HEK293T (cell line): ENCODE data around the gene POMP.

Source experiments
- CTCF ChIA-PET: fragments of 350-600 bp; formaldehyde crosslinking; extraction: SDS; loops from one replicate; lab custom pipeline; 2021; ENCODE audit warnings: antibody characterized with exemption, inconsistent platforms; lab: Yijun Ruan, JAX
- POLR2A ChIA-PET: fragments of 350-600 bp; formaldehyde crosslinking; extraction: SDS; loops from one replicate; lab custom pipeline; 2020; ENCODE audit warnings: antibody characterized with exemption, inconsistent platforms; lab: Yijun Ruan, JAX
- DNase-seq: peaks from one replicate; pipeline ENCODE4 v3.0.0; 2012; ENCODE audit warnings: mixed read lengths; ENCODE audit errors: extremely low spot score
- ARNT ChIP-seq: fragments of 450-650 bp; IDR thresholded peaks from 2 replicates; pipeline ENCODE4 v1.6.1; 2017; ENCODE audit warnings: mild to moderate bottlenecking
- BHLHE40 ChIP-seq: fragments of 450-650 bp; IDR thresholded peaks from 2 replicates; pipeline ENCODE4 v1.6.1; 2016; ENCODE audit warnings: mild to moderate bottlenecking, moderate library complexity, borderline replicate concordance
- CTBP1 ChIP-seq: fragments of 450-650 bp; IDR thresholded peaks from 2 replicates; pipeline ENCODE4 v1.6.1; 2016; ENCODE audit warnings: borderline replicate concordance
- ELF4 ChIP-seq: fragments of 450-650 bp; IDR thresholded peaks from 2 replicates; pipeline ENCODE4 v1.6.1; 2017; ENCODE audit warnings: antibody characterized with exemption
- FOXA1 ChIP-seq: fragments of 450-650 bp; IDR thresholded peaks from 2 replicates; pipeline ENCODE4 v1.6.1; 2016; ENCODE audit warnings: mild to moderate bottlenecking
- FOXK2 ChIP-seq: fragments of 450-650 bp; IDR thresholded peaks from 2 replicates; pipeline ENCODE4 v1.6.1; 2016; ENCODE audit warnings: mild to moderate bottlenecking
- FOXM1 ChIP-seq: fragments of 450-650 bp; IDR thresholded peaks from 2 replicates; pipeline ENCODE4 v1.6.1; 2017; ENCODE audit warnings: mild to moderate bottlenecking, borderline replicate concordance
- HDGF ChIP-seq: fragments of 450-650 bp; IDR thresholded peaks from 2 replicates; pipeline ENCODE4 v1.6.1; 2017; ENCODE audit warnings: antibody characterized with exemption, borderline replicate concordance
- L3MBTL2 ChIP-seq: fragments of 450-650 bp; conservative IDR thresholded peaks from 2 replicates; pipeline ENCODE4 v1.6.1; 2016; ENCODE audit warnings: mild to moderate bottlenecking
- LEF1 ChIP-seq: fragments of 450-650 bp; IDR thresholded peaks from 2 replicates; pipeline ENCODE4 v1.6.1; 2017; ENCODE audit warnings: mild to moderate bottlenecking, borderline replicate concordance
- NFRKB ChIP-seq: fragments of 450-650 bp; IDR thresholded peaks from 2 replicates; pipeline ENCODE4 v1.6.1; 2016; ENCODE audit warnings: mild to moderate bottlenecking, moderate library complexity
- SP1 ChIP-seq: fragments of 450-650 bp; IDR thresholded peaks from 2 replicates; pipeline ENCODE4 v1.6.1; 2017
- SUZ12 ChIP-seq: fragments of 450-650 bp; IDR thresholded peaks from 2 replicates; pipeline ENCODE4 v1.6.1; 2016; ENCODE audit warnings: mild to moderate bottlenecking
- TARDBP ChIP-seq: fragments of 450-650 bp; IDR thresholded peaks from 2 replicates; pipeline ENCODE4 v1.6.1; 2016
- ZNF384 ChIP-seq: fragments of 450-650 bp; IDR thresholded peaks from 2 replicates; pipeline ENCODE4 v1.6.1; 2016
- TF ChIP-seq, protein P1 (sequence below): fragments of 450-650 bp; IDR thresholded peaks from 2 replicates; pipeline ENCODE4 v1.6.1; 2016

The POMP gene

DNA sequence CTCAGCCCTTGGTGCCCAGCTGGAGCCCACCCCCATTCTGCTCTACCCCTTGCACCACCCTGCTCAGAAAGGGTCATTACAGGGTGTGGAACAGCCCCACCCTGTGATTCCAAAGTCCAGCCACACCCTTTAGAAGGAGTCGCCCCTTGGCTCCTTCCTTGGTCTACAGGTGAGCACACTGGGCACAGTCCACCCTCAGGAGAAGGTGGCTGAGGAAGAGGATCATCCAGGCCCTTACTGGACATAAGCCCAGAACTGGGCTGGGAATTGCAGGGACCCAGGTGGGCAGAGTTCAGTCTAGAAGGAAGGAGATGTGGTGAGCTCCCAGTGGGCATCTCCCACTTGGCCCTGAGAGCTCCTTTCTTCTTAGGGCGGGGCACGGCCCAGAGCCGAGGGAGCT lies 51.2 kb downstream of the POMP start:
- POLR2A ChIA-PET = no interaction called here
- TF ChIP-seq HDGF (no peak), ELF4 (no peak), FOXM1 (no peak), NFRKB (no peak), SUZ12 (no peak), ARNT (no peak), CTBP1 (no peak), L3MBTL2 (no peak), BHLHE40 (no peak), LEF1 (no peak), FOXA1 (no peak), TARDBP (no peak), FOXK2 (no peak), ZNF384 (no peak), SP1 (no peak)
- TF ChIP-seq, protein P1, sequence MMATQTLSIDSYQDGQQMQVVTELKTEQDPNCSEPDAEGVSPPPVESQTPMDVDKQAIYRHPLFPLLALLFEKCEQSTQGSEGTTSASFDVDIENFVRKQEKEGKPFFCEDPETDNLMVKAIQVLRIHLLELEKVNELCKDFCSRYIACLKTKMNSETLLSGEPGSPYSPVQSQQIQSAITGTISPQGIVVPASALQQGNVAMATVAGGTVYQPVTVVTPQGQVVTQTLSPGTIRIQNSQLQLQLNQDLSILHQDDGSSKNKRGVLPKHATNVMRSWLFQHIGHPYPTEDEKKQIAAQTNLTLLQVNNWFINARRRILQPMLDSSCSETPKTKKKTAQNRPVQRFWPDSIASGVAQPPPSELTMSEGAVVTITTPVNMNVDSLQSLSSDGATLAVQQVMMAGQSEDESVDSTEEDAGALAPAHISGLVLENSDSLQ = no peak
- CTCF ChIA-PET = no interaction called here
- no peak for DNase-seq

DNA sequence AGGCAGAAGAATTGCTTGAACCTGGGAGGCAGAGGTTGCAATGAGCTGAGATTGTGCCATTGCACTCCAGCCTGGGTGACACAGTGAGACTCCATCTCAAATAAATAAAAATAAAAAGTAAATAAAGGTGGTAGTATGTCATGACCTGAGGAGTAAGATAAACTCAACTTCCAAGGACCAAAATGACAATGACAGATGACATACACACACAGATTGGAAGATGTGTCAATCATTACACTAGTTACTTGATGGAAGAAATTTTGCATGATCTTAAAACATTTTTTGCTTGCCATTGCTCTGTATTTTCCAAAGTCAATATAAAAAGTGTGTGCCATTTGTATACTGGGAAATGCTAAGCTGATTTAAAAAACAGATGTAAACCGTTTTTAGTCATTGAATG lies 55.7 kb downstream of the POMP start:
- no peak for DNase-seq
- no peak for TF ChIP-seq TARDBP
- TF ChIP-seq CTBP1 = no peak
- TF ChIP-seq, protein P1 = peak; percentile 56; the same call in 1 of the 2 replicates
- no peak for TF ChIP-seq FOXM1
- no peak for TF ChIP-seq FOXK2
- CTCF ChIA-PET = no interaction called here
- POLR2A ChIA-PET = no interaction called here

DNA sequence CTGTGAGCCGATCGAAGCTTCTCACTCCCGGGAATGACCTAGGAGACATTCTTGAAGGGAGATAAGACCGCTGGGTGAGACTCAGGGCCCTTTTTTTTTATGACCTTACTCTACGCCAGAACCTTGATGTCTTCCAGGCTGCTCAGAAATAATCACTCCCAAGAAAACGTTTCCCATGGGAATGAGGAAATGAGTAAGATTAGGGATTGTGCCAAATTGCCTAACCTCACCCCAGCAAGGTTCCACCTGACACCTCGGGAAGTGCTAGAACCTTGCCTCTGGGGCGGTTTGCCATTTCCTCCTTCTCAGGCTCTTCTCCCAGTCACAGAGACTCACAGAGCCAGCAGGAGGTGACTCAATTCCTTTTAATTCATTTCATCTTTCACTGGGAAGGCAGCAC lies 57.6 kb downstream of the POMP start:
- POLR2A ChIA-PET = no interaction called here
- CTCF ChIA-PET = interaction anchor here (0.6 kb wide), 1 partner anchor 820 kb away, joined by 3 read pairs; no protein-coding TSS in a partner anchor
- TF ChIP-seq CTBP1 (no peak), FOXM1 (no peak), ARNT (no peak), FOXA1 (no peak), TARDBP (no peak)
- no peak for DNase-seq

DNA sequence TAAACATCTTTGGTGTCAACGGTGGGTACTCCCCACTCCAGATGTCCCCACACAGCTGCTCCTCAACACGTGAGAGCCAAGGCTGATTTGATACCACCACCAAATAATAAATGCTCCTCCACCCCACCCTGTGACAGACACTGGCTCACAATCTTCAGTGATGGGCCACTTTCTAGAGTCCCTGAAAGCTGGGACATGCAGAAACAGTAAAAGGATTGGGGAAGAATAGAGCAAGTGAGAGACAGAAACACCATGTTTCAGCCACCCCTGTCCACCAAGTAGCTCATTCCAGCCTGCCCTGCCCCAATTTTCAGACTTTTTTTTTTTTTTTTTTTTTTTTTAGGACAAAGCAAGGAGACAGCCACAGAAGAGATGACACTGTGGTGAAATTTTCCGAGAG lies 58.2 kb downstream of the POMP start:
- POLR2A ChIA-PET = no interaction called here
- CTCF ChIA-PET = interaction anchor here (0.6 kb wide), 1 partner anchor 791 kb away, joined by 3 read pairs; no protein-coding TSS in a partner anchor
- DNase-seq = no peak
- TF ChIP-seq FOXK2 = no peak
- TF ChIP-seq FOXM1 = no peak
- no peak for TF ChIP-seq TARDBP
- no peak for TF ChIP-seq L3MBTL2
- no peak for TF ChIP-seq BHLHE40
- no peak for TF ChIP-seq ZNF384
- no peak for TF ChIP-seq ARNT

DNA sequence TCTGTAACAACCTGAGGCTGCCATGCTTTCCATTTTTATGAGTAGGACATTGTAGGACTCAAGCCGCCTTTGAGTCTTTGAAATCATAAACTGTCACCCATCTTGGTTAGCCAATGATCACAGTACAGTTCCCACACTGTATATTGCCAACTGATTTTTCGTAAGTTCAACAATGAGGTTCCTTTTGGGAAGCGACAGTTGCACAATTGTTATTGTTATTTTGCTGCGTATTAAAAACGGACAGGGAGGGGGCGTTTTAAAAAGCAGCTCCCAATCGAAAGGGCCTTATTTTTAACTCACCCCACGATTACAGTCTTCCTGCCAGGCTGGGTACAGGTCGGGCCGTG lies 59.2 kb downstream of the POMP start:
- CTCF ChIA-PET = no interaction called here
- TF ChIP-seq ELF4 = no peak
- no peak for TF ChIP-seq L3MBTL2
- TF ChIP-seq CTBP1 = no peak
- TF ChIP-seq FOXA1 = no peak
- no peak for TF ChIP-seq FOXM1
- TF ChIP-seq HDGF = no peak
- no peak for TF ChIP-seq SUZ12
- TF ChIP-seq SP1 = no peak
- TF ChIP-seq BHLHE40 = no peak
- TF ChIP-seq FOXK2 = no peak
- no peak for TF ChIP-seq TARDBP
- no peak for TF ChIP-seq ARNT
- no peak for TF ChIP-seq ZNF384
- TF ChIP-seq, protein P1 = no peak
- TF ChIP-seq LEF1 = no peak
- no peak for TF ChIP-seq NFRKB
- POLR2A ChIA-PET = interaction anchor here (1.0 to 1.5 kb wide), 5 partner anchors 9 to 70 kb away, joined by 3 to 4 read pairs (median 3); partner anchors contain the start of gene POMP
- DNase-seq = no peak

DNA sequence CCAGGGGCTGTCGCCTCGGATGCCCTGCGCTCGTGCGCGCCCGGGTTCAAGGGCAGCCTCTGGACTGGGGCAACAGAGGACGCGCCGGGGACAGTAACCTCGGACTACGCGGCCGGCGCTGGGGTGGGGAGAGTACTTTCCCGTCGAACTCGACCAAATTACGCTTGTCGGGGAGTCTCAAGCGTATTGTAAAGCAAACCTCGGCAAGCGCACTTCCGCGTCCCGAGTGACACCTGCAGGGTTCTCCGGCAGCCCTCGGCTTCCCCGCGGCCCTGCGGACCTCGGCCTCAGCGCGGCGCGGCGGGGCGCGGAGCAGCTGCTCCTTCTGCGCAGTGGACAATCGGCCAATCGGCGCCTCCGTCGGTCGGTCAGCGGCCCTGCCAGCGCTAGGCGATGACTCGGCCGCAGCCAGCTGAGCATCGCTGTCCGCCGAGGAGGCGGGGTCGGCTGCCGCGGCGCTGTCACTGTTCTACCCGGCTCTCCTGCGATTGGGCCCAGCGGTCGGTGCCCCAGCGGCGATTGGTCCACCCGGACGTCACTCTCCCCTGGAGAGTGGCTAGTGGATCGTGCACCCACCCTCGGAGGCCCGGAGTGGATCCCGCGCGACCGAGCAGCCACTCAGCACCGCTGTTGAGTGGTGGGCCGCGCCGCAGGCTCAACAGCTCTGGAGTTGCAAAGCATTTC lies 59.8 kb downstream of the POMP start, which contains the start of gene SLC46A3:
Gene SLC46A3, minus strand, starts transcription at position 428 of the 684 bp plus-strand sequence. CDS start 972 bp downstream, outside the sequence.
- CTCF ChIA-PET = interaction anchor here (0.5 to 1.0 kb wide), 2 partner anchors 148 to 1327 kb away, joined by 3 to 4 read pairs; no protein-coding TSS in a partner anchor
- peak; percentile 98 for DNase-seq
- POLR2A ChIA-PET = interaction anchor here (0.6 to 1.5 kb wide), 6 partner anchors 8 to 70 kb away, joined by 3 to 4 read pairs (median 3); partner anchors contain the start of gene POMP
- TF ChIP-seq, protein P1 = peak; percentile 99
- TF ChIP-seq L3MBTL2 = no peak
